Activated T-helper 2 cell treated with anti-CD3 and anti-CD28 coated beads, Interferon-gamma antibody, Interleukin-2, Interleukin-4, amounts not matched to agents 10 μg/mL and 5 μg/mL and 100 μg/mL, durations not matched to agents 14 hours and 24 hours and 36 hours (primary cell): ENCODE measurements around the gene MON1A. TPM values are rescaled to one million over a fixed set of nuclear protein-coding genes. Genes with fewer than 3 reads are reported as not detected.

Experiments used
- DNase-seq: peaks from one replicate; pipeline ENCODE4 v3.0.0; 2021; ENCODE audit warnings: low spot score
- H3K27ac Mint-ChIP-seq: one replicate; pipeline ENCODE4 v1.8.0; 2021; ENCODE audit warnings: mixed read lengths
- H3K27me3 Mint-ChIP-seq: one replicate; pipeline ENCODE4 v1.8.0; 2021; ENCODE audit warnings: low read depth, mixed read lengths
- H3K36me3 Mint-ChIP-seq: one replicate; pipeline ENCODE4 v1.8.0; 2021; ENCODE audit warnings: low read depth, mixed read lengths
- H3K4me1 Mint-ChIP-seq: one replicate; pipeline ENCODE4 v1.8.0; 2021; ENCODE audit warnings: low read depth, mixed read lengths
- H3K4me3 Mint-ChIP-seq: one replicate; pipeline ENCODE4 v1.8.0; 2021; ENCODE audit warnings: low read depth, mild to moderate bottlenecking, moderate library complexity, mixed read lengths
- H3K9me3 Mint-ChIP-seq: one replicate; pipeline ENCODE4 v1.8.0; 2021; ENCODE audit warnings: mixed read lengths
- intact Hi-C: fragments of 100-400 bp; cut with micrococcal nuclease; formaldehyde crosslinking; loops from one replicate; pipeline ENCODE4 v1.15.1; 2023
- total RNA-seq: library from RNA; stranded (reverse); gene quantifications from 2 replicates; pipeline ENCODE4 v1.2.3, GENCODE V29; 2022

The MON1A gene
- total RNA-seq, 1 donor from 2014 or later: 15.7 TPM

- no peak overlapping the region for H3K4me3 Mint-ChIP-seq
- intact Hi-C loops: no loop called here
- no peaks in the 10 kb centered on the region for H3K36me3 Mint-ChIP-seq
- no peaks in the 10 kb centered on the region for H3K9me3 Mint-ChIP-seq
- no peak overlapping the region for H3K27ac Mint-ChIP-seq
- no peak for DNase-seq
- H3K4me1 Mint-ChIP-seq: peaks cover 6% of the 10 kb centered on the region
- H3K27me3 Mint-ChIP-seq: no peaks in the 10 kb centered on the region
These were observed 29.8 kb downstream of the MON1A start for GRCh38 chr3:49899815-49900214.

- no peaks in the 10 kb centered on the region for H3K9me3 Mint-ChIP-seq
- no peaks in the 10 kb centered on the region for H3K27me3 Mint-ChIP-seq
- intact Hi-C loops: no loop called here
- H3K36me3 Mint-ChIP-seq: no peaks in the 10 kb centered on the region
- peaks cover 2% of the 10 kb centered on the region for H3K4me1 Mint-ChIP-seq
- H3K27ac Mint-ChIP-seq: no peak overlapping the region
- no peak overlapping the region for H3K4me3 Mint-ChIP-seq
- no peak for DNase-seq
These were observed 30.6 kb downstream of the MON1A start for GRCh38 chr3:49898991-49899390.

- Mint-ChIP-seq H3K27ac (no peak overlapping the region), H3K4me1 (no peaks in the 10 kb centered on the region), H3K4me3 (no peak overlapping the region), H3K36me3 (no peaks in the 10 kb centered on the region), H3K9me3 (no peaks in the 10 kb centered on the region), H3K27me3 (no peaks in the 10 kb centered on the region)
- intact Hi-C loops: no loop called here
- DNase-seq: no peak
These were observed 33.3 kb downstream of the MON1A start for GRCh38 chr3:49896345-49896744.

GRCh38 chr3:49895791-49896190 is 33.8 kb downstream of the MON1A start:
- Mint-ChIP-seq H3K27ac (no peak overlapping the region), H3K36me3 (no peaks in the 10 kb centered on the region), H3K27me3 (no peaks in the 10 kb centered on the region), H3K4me3 (no peak overlapping the region), H3K9me3 (no peaks in the 10 kb centered on the region), H3K4me1 (no peaks in the 10 kb centered on the region)
- no peak for DNase-seq
- intact Hi-C loops: no loop called here

- H3K4me1 Mint-ChIP-seq: no peaks in the 10 kb centered on the region
- no peaks in the 10 kb centered on the region for H3K9me3 Mint-ChIP-seq
- intact Hi-C loops: no loop called here
- H3K27ac Mint-ChIP-seq: no peak overlapping the region
- no peaks in the 10 kb centered on the region for H3K36me3 Mint-ChIP-seq
- no peak for DNase-seq
- no peaks in the 10 kb centered on the region for H3K27me3 Mint-ChIP-seq
- H3K4me3 Mint-ChIP-seq: no peak overlapping the region
These were observed 40.3 kb downstream of the MON1A start for GRCh38 chr3:49889296-49889695.

- H3K9me3 Mint-ChIP-seq: no peaks in the 10 kb centered on the region
- no peak overlapping the region for H3K27ac Mint-ChIP-seq
- no peaks in the 10 kb centered on the region for H3K27me3 Mint-ChIP-seq
- no peaks in the 10 kb centered on the region for H3K4me1 Mint-ChIP-seq
- DNase-seq: no peak
- intact Hi-C loops: no loop called here
- no peaks in the 10 kb centered on the region for H3K36me3 Mint-ChIP-seq
- H3K4me3 Mint-ChIP-seq: no peak overlapping the region
These were observed 42.7 kb downstream of the MON1A start for GRCh38 chr3:49886922-49887265.

- no peak for DNase-seq
- no peaks in the 10 kb centered on the region for H3K4me1 Mint-ChIP-seq
- no peak overlapping the region for H3K4me3 Mint-ChIP-seq
- H3K36me3 Mint-ChIP-seq: no peaks in the 10 kb centered on the region
- H3K9me3 Mint-ChIP-seq: no peaks in the 10 kb centered on the region
- H3K27me3 Mint-ChIP-seq: no peaks in the 10 kb centered on the region
- no peak overlapping the region for H3K27ac Mint-ChIP-seq
- intact Hi-C loops: no loop called here
These were observed 45.6 kb downstream of the MON1A start for GRCh38 chr3:49883998-49884397.

- no peak for DNase-seq
- no peaks in the 10 kb centered on the region for H3K27me3 Mint-ChIP-seq
- no peak overlapping the region for H3K4me3 Mint-ChIP-seq
- intact Hi-C loops: no loop called here
- H3K4me1 Mint-ChIP-seq: no peaks in the 10 kb centered on the region
- no peak overlapping the region for H3K27ac Mint-ChIP-seq
- H3K9me3 Mint-ChIP-seq: no peaks in the 10 kb centered on the region
- H3K36me3 Mint-ChIP-seq: no peaks in the 10 kb centered on the region
These were observed 47.4 kb downstream of the MON1A start for GRCh38 chr3:49882166-49882565.

GRCh38 chr3:49880581-49881315 is 48.9 kb downstream of the MON1A start:
- no peak for DNase-seq
- no peaks in the 10 kb centered on the region for H3K9me3 Mint-ChIP-seq
- H3K27me3 Mint-ChIP-seq: no peaks in the 10 kb centered on the region
- no peaks in the 10 kb centered on the region for H3K4me1 Mint-ChIP-seq
- no peak overlapping the region for H3K27ac Mint-ChIP-seq
- intact Hi-C loops: no loop called here
- H3K36me3 Mint-ChIP-seq: no peaks in the 10 kb centered on the region
- no peak overlapping the region for H3K4me3 Mint-ChIP-seq

GRCh38 chr3:49879721-49880120 is 49.9 kb downstream of the MON1A start:
- no peaks in the 10 kb centered on the region for H3K4me1 Mint-ChIP-seq
- no peaks in the 10 kb centered on the region for H3K36me3 Mint-ChIP-seq
- H3K27me3 Mint-ChIP-seq: no peaks in the 10 kb centered on the region
- no peak overlapping the region for H3K27ac Mint-ChIP-seq
- H3K9me3 Mint-ChIP-seq: no peaks in the 10 kb centered on the region
- DNase-seq: no peak
- intact Hi-C loops: no loop called here
- no peak overlapping the region for H3K4me3 Mint-ChIP-seq

GRCh38 chr3:49878686-49879085 is 50.9 kb downstream of the MON1A start:
- Mint-ChIP-seq H3K27me3 (no peaks in the 10 kb centered on the region), H3K9me3 (no peaks in the 10 kb centered on the region), H3K27ac (no peak overlapping the region), H3K4me1 (no peaks in the 10 kb centered on the region), H3K36me3 (no peaks in the 10 kb centered on the region), H3K4me3 (no peak overlapping the region)
- DNase-seq: no peak
- intact Hi-C loops: no loop called here

- Mint-ChIP-seq H3K36me3 (no peaks in the 10 kb centered on the region), H3K27me3 (no peaks in the 10 kb centered on the region), H3K27ac (no peak overlapping the region), H3K4me1 (peaks cover 2% of the 10 kb centered on the region), H3K9me3 (no peaks in the 10 kb centered on the region), H3K4me3 (no peak overlapping the region)
- intact Hi-C loops: no loop called here
- no peak for DNase-seq
These were observed 51.9 kb downstream of the MON1A start for GRCh38 chr3:49877716-49878115.

GRCh38 chr3:49876567-49876966 is 53.0 kb downstream of the MON1A start:
- DNase-seq: no peak
- Mint-ChIP-seq H3K4me1 (peaks cover 2% of the 10 kb centered on the region), H3K36me3 (no peaks in the 10 kb centered on the region), H3K9me3 (no peaks in the 10 kb centered on the region), H3K27ac (no peak overlapping the region), H3K27me3 (peaks cover 4% of the 10 kb centered on the region), H3K4me3 (no peak overlapping the region)
- intact Hi-C loops: no loop called here

GRCh38 chr3:49873623-49874022 is 56.0 kb downstream of the MON1A start:
- peaks cover 2% of the 10 kb centered on the region for H3K4me1 Mint-ChIP-seq
- intact Hi-C loops: no loop called here

More at GRCh38 chr3:49873623-49874022, 56.0 kb downstream of the MON1A start:
- no peak for DNase-seq
- Mint-ChIP-seq H3K9me3 (no peaks in the 10 kb centered on the region), H3K4me3 (no peak overlapping the region), H3K27me3 (peaks cover 21% of the 10 kb centered on the region), H3K27ac (no peak overlapping the region), H3K36me3 (no peaks in the 10 kb centered on the region)
